Left lobe of liver (tissue), 2 donors: ENCODE results near the gene AGRN. TPM values are rescaled to one million over a fixed set of nuclear protein-coding genes. Genes with fewer than 3 reads are reported as not detected.
A peak's percentile ranks its signal among the peaks of the same experiment; 100 is the strongest.
"Not testable (repeated sequence)": the region's sequence is repeated elsewhere in the genome, so short reads cannot be mapped to it uniquely, and the experiment has no call there.

Experiments used
- ATAC-seq: fragments of 200-7000 bp; cut with Tn5 transposase; one replicate; pipeline ENCODE4 v1.9.1; 2020; ENCODE audit warnings: mild to moderate bottlenecking, moderate library complexity
- DNase-seq: peaks from one replicate; pipeline ENCODE4 v3.0.0-alpha.2; 2020; ENCODE audit warnings: low spot score
- total RNA-seq: library from RNA; stranded (reverse); gene quantifications from one replicate; pipeline ENCODE4 v1.2.1, GENCODE V29; 2021
- donor health status: DM: no; HTN: no; CAD: no; lungs with moderate emphysema.
- donor health status: DM: no; HTN: yes; CAD: no.

The AGRN gene
- total RNA-seq, 1 donor from 2014 or later, result 39.3 TPM

GRCh38 chr1:981491-981954, 38.4 kb upstream of the AGRN start:
- ATAC-seq, result no peak
- no peak for DNase-seq

GRCh38 chr1:981955-982558, 37.9 kb upstream of the AGRN start, which contains the start of gene PERM1:
Gene PERM1, minus strand, starts transcription at chr1:982093. Its CDS starts 1,064 bp downstream, at chr1:981029.
- ATAC-seq (no peak), DNase-seq (no peak)

GRCh38 chr1:982765-983436, 37.0 kb upstream of the AGRN start:
- DNase-seq, result no peak
- ATAC-seq, result no peak

GRCh38 chr1:983798-984475, 36.0 kb upstream of the AGRN start:
- peak; percentile 86 for ATAC-seq

GRCh38 chr1:984476-984814, 35.5 kb upstream of the AGRN start:
- DNase-seq (no peak), ATAC-seq (no peak)

More at GRCh38 chr1:983798-984475, 36.0 kb upstream of the AGRN start:
- DNase-seq, result no peak

- DNase-seq (no peak), ATAC-seq (no peak)
Measured at GRCh38 chr1:985126-985525, 34.8 kb upstream of the AGRN start.

GRCh38 chr1:988061-988460, 31.9 kb upstream of the AGRN start:
- ATAC-seq, DNase-seq: not testable (repeated sequence)

GRCh38 chr1:991275-991674, 28.6 kb upstream of the AGRN start:
- ATAC-seq, DNase-seq: not testable (repeated sequence)

- DNase-seq (no peak), ATAC-seq (no peak)
Measured at GRCh38 chr1:991895-992294, 28.0 kb upstream of the AGRN start.

GRCh38 chr1:992362-992761, 27.6 kb upstream of the AGRN start:
- ATAC-seq, result no peak
- DNase-seq, result no peak

GRCh38 chr1:993379-993995, 26.4 kb upstream of the AGRN start:
- ATAC-seq (no peak), DNase-seq (no peak)

GRCh38 chr1:994546-994945, 25.4 kb upstream of the AGRN start:
- not testable (repeated sequence) for DNase-seq, ATAC-seq

- no peak for ATAC-seq
- no peak for DNase-seq
Measured at GRCh38 chr1:995665-996633, 24.0 kb upstream of the AGRN start.

- no peak for DNase-seq
- ATAC-seq, result no peak
Measured at GRCh38 chr1:996851-997712, 22.8 kb upstream of the AGRN start.

- ATAC-seq (no peak), DNase-seq (no peak)
Measured at GRCh38 chr1:997713-997992, 22.3 kb upstream of the AGRN start.

- DNase-seq, result no peak
- ATAC-seq, result no peak
Measured at GRCh38 chr1:997993-998744, 21.8 kb upstream of the AGRN start.

- DNase-seq (no peak), ATAC-seq (no peak)
Measured at GRCh38 chr1:998745-998994, 21.2 kb upstream of the AGRN start.

- peak; percentile 4 for ATAC-seq
- peak; percentile 49 for DNase-seq
Measured at GRCh38 chr1:998995-999724, 20.8 kb upstream of the AGRN start.
